MCF 10A (cell line): ENCODE results near the gene CAPNS1. TPM values are rescaled to one million over a fixed set of nuclear protein-coding genes. Genes with fewer than 3 reads are reported as not detected.

Experiments used
- BruUV-seq: library from RNA; stranded (reverse); fragments of 400-500 nt; replicated peaks from 2 replicates; lab custom pipeline; 2021; lab: Mats Ljungman, UMichigan
- CTCF ChIA-PET: fragments of 300-600 bp; sonication (Branson Sonifier 250); formaldehyde crosslinking; extraction: SDS; loops from one replicate; lab custom pipeline; 2021; ENCODE audit warnings: antibody characterized with exemption, inconsistent platforms; lab: Yijun Ruan, JAX
- POLR2A ChIA-PET: fragments of 300-600, 350-650 bp; sonication (Branson Sonifier 250); formaldehyde crosslinking; extraction: SDS; loops from one replicate; lab custom pipeline; 2020; ENCODE audit warnings: antibody characterized with exemption, inconsistent platforms; lab: Yijun Ruan, JAX
- DNase-seq: peaks from one replicate; pipeline ENCODE4 v3.0.0-alpha.2; 2018; ENCODE audit not compliant: unreplicated experiment
- H3K27ac Mint-ChIP-seq: one replicate; pipeline ENCODE4 v1.8.0; 2022; ENCODE audit warnings: mild to moderate bottlenecking, low read depth, mixed read lengths; ENCODE audit not compliant: unreplicated experiment
- H3K27me3 Mint-ChIP-seq: one replicate; pipeline ENCODE4 v1.8.0; 2022; ENCODE audit warnings: mixed read lengths; ENCODE audit not compliant: insufficient read depth, unreplicated experiment
- H3K36me3 Mint-ChIP-seq: one replicate; pipeline ENCODE4 v1.8.0; 2022; ENCODE audit warnings: mild to moderate bottlenecking, moderate library complexity, mixed read lengths; ENCODE audit not compliant: insufficient read depth, unreplicated experiment
- H3K4me1 Mint-ChIP-seq: one replicate; pipeline ENCODE4 v1.8.0; 2022; ENCODE audit warnings: mixed read lengths; ENCODE audit not compliant: insufficient read depth, unreplicated experiment
- H3K4me3 Mint-ChIP-seq: one replicate; pipeline ENCODE4 v1.8.0; 2022; ENCODE audit warnings: mild to moderate bottlenecking, moderate library complexity, mixed read lengths; ENCODE audit not compliant: unreplicated experiment
- H3K9me3 Mint-ChIP-seq: one replicate; pipeline ENCODE4 v1.8.0; 2022; ENCODE audit warnings: mixed read lengths; ENCODE audit not compliant: unreplicated experiment
- intact Hi-C: fragments of 100-400 bp; cut with micrococcal nuclease; formaldehyde crosslinking; loops from 2 replicates; pipeline ENCODE4 v1.14.1; 2022
- total RNA-seq: library from RNA; stranded (reverse); gene quantifications from 2 replicates; pipeline ENCODE4 v1.2.3, GENCODE V29; 2022
- TF ChIP-seq, protein P1 (sequence below): fragments of 200-600 bp; IDR thresholded peaks from one replicate; pipeline ENCODE4 v1.8.0; 2022; ENCODE audit warnings: antibody characterized with exemption, mild to moderate bottlenecking; ENCODE audit not compliant: unreplicated experiment

CAPNS1 gene
- total RNA-seq, 1 experiment from 2014 or later, result 666 TPM

DNA sequence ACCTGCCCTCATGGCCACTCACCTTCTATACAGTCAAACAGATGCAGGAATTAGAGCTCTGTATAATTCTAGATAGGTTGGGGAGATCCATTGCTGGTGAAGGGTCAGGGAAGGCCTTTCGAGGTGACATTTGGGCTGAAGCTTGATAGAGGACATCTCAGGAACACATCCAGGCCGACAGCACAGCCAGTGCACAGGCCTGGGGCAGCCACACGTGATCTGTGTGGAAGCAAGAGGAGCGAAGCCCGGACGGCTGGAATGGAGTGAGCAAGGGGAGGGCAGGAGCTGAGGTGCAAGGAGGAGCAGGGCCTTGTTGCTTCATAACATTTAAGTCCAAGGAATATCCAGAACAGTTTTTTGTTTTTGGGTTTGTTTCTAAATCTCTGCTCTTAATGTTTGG lies 33.4 kb upstream of the CAPNS1 start:
- DNase-seq, result no peak
- TF ChIP-seq, protein P1, sequence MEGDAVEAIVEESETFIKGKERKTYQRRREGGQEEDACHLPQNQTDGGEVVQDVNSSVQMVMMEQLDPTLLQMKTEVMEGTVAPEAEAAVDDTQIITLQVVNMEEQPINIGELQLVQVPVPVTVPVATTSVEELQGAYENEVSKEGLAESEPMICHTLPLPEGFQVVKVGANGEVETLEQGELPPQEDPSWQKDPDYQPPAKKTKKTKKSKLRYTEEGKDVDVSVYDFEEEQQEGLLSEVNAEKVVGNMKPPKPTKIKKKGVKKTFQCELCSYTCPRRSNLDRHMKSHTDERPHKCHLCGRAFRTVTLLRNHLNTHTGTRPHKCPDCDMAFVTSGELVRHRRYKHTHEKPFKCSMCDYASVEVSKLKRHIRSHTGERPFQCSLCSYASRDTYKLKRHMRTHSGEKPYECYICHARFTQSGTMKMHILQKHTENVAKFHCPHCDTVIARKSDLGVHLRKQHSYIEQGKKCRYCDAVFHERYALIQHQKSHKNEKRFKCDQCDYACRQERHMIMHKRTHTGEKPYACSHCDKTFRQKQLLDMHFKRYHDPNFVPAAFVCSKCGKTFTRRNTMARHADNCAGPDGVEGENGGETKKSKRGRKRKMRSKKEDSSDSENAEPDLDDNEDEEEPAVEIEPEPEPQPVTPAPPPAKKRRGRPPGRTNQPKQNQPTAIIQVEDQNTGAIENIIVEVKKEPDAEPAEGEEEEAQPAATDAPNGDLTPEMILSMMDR, result no peak
- Mint-ChIP-seq H3K27ac (peak overlapping the region; percentile 47), H3K36me3 (peaks cover 15% of the 10 kb centered on the region), H3K4me3 (no peak overlapping the region), H3K4me1 (no peaks in the 10 kb centered on the region), H3K27me3 (no peaks in the 10 kb centered on the region), H3K9me3 (no peaks in the 10 kb centered on the region)
- BruUV-seq, result no TSS peak
- intact Hi-C loops, result no loop called here
- ChIA-PET POLR2A (interaction anchor here (0.6 to 1.2 kb wide), 3 partner anchors 8 to 206 kb away, joined by 3 to 4 read pairs (median 4); partner anchors contain the start of genes POLR2I and TBCB), CTCF (interaction anchor here (0.5 kb wide), 1 partner anchor 10 kb away, joined by 6 read pairs; no protein-coding TSS in a partner anchor)

DNA sequence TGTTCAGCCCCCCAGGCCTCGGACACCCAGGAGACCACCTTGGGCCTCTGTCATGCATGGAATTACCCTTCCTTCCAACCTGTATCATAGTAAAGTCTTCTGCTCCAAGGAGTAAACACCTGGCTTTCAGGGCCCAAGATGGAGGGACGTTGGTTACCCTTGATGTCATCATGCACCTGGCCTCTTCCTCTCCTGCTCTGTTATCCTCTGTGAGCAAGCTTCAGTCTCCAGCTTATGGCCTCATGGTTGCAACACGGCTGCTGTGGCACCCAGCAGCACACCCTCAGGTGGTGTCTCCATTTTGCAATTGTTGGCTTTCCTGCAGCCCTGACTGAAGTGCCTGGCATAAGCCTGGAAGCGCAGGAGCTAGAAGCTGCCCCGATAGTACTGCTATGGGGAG lies 32.9 kb upstream of the CAPNS1 start:
- H3K4me1 Mint-ChIP-seq, result no peaks in the 10 kb centered on the region
- no TSS peak for BruUV-seq
- no peak overlapping the region for H3K27ac Mint-ChIP-seq
- peaks cover 20% of the 10 kb centered on the region for H3K36me3 Mint-ChIP-seq
- H3K27me3 Mint-ChIP-seq, result no peaks in the 10 kb centered on the region
- H3K4me3 Mint-ChIP-seq, result no peak overlapping the region
- DNase-seq, result no peak
- CTCF ChIA-PET, result no interaction called here
- intact Hi-C loops, result no loop called here
- TF ChIP-seq, protein P1, result no peak
- H3K9me3 Mint-ChIP-seq, result no peaks in the 10 kb centered on the region
- POLR2A ChIA-PET, result interaction anchor here (0.6 to 1.2 kb wide), 2 partner anchors 8 to 207 kb away, joined by 3 to 4 read pairs; partner anchors contain the start of genes POLR2I and TBCB

DNA sequence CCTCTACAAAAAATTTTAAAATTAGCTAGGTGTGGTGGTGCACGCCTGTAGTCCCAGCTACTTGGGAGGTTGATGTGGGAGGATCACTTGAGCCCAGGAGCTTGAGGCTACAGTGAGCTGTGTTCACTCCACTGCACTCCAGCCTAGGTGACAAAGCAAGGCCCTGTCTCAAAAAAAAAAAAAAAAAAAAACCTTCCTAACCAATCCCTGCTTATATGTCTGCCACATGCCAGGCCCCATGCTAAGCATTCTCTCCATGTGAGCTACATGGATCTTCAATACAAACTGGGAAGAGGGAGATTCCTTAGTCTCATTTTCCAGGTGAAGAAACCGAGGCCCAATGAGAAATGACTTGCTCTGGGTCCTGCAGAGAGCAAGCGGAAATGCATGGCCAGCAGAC lies 31.2 kb upstream of the CAPNS1 start:
- DNase-seq, result no peak
- no peaks in the 10 kb centered on the region for H3K9me3 Mint-ChIP-seq
- ChIA-PET POLR2A (no interaction called here), CTCF (interaction anchor here (0.6 kb wide), 2 partner anchors 19 to 50 kb away, joined by 3 to 4 read pairs; no protein-coding TSS in a partner anchor)
- H3K36me3 Mint-ChIP-seq, result peaks cover 28% of the 10 kb centered on the region
- intact Hi-C loops, result no loop called here
- TF ChIP-seq, protein P1, result no peak
- no TSS peak for BruUV-seq
- no peak overlapping the region for H3K4me3 Mint-ChIP-seq
- peaks cover 6% of the 10 kb centered on the region for H3K4me1 Mint-ChIP-seq
- no peaks in the 10 kb centered on the region for H3K27me3 Mint-ChIP-seq
- H3K27ac Mint-ChIP-seq, result no peak overlapping the region

DNA sequence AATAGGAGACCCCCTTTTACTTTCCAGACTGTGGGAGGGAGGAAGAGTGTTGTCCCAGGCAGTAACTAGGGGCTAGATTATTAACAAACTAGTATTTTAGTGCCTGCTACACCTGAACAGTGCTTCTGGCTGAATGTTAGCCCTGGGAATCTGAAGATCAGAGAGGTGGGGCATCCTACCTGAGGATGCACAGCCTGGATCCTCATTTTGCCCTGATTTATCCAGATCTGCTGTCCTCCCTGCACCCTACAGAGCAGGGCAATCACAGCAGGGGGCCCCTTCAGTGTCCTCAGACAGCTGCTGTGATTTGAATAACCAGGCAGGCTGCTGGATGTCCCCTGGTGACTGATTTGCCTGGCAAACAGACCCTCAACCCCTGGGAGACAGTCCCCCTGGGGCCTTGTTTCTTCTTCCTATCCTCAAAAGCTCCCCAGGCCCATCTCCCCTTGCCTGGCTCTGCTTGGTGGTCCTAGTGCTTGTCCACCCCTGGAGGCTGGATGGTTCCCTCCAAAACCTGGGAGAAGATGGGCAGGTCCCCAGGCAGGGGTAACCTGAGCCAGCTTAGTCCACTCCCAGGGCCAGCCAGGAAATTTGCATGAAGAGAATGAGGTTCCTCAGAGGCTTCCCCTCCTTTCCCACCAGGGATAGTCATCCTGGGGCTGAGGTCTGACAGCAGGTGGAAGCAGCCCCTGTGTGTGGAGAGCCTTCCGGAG lies 29.2 kb upstream of the CAPNS1 start, which contains the start of gene OVOL3:
Gene OVOL3 (plus strand): TSS at position 657 of the 713 bp plus-strand sequence. CDS start 60 bp downstream, outside the sequence.
- Mint-ChIP-seq H3K4me3 (no peak within 1 kb of the TSS), H3K9me3 (no peaks in the 10 kb centered on the region), H3K36me3 (peaks cover 38% of the 10 kb centered on the region), H3K4me1 (peaks cover 6% of the 10 kb centered on the region), H3K27ac (no peak within 1 kb of the TSS), H3K27me3 (no peaks in the 10 kb centered on the region)
- TF ChIP-seq, protein P1, result no peak
- BruUV-seq, result no TSS peak
- ChIA-PET CTCF (interaction anchor here (0.6 to 0.9 kb wide), 2 partner anchors 58 to 112 kb away, joined by 3 to 4 read pairs; no protein-coding TSS in a partner anchor), POLR2A (no interaction called here)
- intact Hi-C loops, result loop anchor here (10.0 kb wide), 1 partner anchor 226 kb away; no protein-coding TSS in a partner anchor
- DNase-seq, result no peak
